ENCODE results near the gene CNDP2.
"Not testable (repeated sequence)": the region's sequence is repeated elsewhere in the genome, so short reads cannot be mapped to it uniquely, and the experiment has no call there.

Gene CNDP2

DNA sequence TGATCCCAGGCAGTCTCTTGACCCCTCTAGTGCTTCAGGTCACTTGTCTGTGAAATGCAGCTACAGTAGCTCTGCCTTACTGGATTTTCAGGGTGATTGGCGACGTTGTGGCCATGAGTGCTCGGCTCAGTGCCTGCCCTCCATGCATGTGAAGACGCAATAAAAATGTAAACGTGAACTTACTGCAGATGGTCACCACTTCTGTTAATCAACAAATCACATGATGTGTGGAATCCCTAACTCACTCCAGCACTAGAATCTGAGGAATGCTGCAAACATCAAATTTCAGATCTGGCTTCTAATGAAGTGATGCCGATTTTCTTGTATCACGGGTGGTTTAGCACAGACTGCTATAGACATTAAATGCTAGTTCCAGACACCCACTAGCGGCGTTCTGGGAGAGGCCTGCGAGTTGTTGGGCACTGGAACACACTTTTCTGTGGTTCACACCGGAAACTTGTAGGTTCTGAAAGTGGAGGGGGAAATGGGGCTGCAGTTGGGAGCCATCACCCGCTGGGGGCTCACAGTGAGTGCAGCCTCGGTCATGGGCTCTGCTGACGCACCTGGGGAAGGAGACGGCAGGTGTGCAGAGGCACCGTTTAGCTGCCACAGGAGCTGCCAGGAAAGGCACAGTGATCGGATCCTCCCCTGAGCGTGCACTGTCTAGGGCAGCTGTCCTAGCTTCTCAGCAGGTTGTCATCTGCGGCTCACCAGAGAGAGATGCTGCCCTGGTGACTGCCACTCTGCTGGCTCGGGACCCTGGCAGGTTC lies 44.7 kb downstream of the CNDP2 start:
- DNase-seq: no peak

DNA sequence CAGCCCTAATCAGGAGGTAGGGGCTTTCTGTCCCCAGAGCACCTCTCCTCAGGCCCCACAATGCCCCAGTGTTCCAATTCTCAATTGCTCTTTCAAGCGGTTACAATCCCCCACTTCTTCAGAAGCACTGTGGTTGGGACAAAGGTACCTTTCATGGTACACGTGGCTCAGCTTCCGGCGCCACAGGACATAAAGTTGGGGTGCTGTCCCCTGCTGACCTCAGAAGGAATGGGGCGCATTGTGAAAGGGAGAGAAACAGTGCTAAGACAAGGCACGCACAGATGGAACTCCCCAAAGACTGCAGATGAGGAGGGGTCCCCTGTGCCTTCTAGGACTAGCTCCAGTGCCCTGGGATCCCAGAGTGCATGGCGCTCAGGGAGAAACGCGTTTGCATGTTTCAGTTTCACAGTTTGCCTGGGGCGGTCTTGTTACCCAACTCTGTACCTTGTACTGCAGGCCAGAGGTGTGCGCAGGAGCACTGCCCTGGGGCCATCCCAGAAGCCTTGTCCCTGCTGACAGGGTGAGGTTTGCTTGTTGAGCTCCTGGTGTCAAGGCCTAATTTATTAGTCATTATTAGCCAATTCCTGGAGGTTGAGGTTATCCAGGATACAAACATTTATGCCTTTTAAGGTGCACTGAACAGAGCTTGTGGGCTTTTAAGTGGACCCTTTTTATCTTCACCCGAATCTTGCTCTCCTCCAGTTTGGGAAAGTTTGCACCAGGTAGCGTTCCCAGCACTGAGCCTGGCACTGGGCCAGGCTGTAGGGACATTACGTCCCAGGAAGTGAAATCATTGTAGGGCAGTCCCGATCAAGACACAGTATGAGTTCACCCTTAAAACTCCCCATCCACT lies 45.8 kb downstream of the CNDP2 start:
- no peak for DNase-seq

DNA sequence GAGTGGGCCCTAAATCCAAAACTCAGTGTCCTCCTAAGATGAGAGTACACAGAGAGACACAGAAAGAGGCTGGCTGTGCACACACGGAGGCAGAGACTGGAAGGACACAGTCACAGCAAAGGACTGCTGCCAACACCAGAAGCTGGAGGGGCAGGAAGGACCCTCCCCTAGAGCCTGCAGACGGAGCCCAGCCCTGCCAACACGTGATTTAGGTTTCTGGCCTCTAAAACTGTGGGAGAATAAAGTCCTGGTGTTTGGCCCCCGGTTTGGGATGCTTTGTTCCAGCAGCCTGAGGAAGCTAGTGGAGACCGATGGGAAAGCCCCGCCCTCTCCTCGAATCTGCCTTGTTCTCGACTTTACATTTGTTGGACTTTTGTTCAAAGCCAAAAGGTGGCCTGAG lies 48.7 kb downstream of the CNDP2 start:
- no peak for DNase-seq

DNA sequence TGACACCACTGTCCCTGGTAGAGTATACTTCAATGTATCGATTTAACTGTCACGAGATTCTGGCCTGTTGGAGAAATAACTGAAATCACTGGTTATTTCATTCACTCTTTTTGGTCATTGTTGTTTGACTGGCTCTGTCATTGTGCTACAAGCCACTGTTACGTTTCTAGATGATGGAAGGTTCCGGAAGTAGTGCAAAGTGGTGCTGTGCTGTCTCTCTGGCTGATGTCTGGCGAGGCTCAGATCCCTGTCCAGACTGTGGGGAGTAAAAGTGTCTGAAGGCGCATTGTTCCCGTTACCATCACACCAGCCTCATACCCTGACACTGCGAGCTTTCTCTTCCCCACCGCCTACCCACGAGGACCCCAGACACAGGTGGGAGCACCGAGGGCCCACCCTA lies 49.8 kb downstream of the CNDP2 start:
- DNase-seq: no peak

DNA sequence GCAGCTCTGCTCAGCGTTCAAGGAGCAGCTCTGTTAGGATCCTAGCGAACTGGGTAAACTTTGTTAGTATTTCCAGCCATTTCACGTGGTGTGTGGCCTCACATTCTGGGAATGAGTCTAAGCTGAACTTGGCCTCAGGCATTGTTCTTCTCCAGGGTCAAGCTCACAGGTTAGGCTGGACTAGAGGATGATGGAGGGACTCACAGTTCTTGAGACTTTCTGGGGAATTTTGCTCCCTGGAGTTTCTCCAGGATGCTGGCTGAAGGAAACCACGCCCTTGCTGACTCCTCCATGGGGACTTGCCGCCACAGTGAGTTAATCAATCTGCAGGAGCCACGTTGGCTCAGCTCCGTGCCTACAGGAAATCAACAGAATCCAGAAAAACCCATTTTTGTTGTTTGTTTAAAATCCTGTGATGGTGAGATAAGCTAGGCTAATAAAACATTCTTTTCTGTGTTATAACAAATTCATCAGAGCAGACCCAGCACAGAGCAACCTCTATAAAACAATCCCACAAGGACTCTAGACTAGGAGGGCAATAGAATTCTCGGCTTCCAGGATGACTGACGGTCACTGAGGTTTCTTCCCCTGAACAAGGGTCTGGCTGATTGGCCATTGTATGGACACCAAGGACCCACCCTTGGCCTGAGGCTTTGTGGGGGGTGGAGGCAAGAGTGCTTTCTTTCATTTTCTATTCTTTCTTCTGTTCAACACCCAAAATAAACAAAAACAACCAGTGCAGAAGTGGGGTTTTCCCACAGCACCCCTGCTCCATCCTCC lies 50.8 kb downstream of the CNDP2 start:
- DNase-seq: no peak

DNA sequence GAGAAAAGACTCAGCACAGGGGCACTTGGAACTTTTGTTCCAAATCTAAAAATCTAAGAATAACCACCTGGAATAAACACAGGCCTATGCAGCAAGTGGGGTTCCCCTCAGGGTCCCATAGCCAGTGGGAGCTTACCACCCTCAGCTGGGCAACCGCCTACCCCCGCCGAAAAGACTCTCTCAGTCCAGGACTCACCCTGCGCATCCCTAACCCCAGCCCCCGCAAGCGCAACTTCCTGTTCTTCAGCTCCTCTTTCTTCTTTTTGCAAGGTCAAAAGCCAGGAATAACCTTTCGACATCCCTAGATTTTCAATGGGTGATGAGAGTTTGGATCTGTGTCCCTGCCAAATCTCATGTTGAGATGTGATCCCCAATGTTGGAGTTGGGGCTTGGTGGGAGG lies 51.7 kb downstream of the CNDP2 start:
- no peak for DNase-seq

DNA sequence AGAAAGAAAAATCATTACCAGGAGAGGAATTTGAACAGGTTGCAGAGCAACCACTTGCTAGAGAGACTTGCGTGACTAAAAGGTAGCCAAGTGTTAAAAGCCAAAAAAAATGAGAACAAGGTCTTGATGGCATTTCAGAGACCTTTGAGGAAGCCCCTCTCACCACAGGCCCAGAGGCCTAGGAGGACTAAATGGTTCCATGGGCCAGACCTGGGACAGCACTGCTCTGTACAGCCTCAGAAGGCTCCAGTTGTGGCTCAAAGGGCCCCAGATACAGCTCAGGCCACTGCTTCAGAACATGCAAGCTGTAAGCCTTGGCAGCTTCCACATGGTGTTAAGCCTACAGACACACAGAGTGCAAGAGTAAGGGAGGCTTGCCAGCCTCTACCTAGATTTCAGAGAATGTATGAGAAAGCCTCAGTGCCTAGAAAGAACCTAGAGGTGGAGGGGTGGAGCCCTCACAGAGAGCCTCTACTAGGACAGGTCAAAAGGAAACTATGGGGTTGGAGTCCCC lies 53.5 kb downstream of the CNDP2 start:
- no peak for DNase-seq

DNA sequence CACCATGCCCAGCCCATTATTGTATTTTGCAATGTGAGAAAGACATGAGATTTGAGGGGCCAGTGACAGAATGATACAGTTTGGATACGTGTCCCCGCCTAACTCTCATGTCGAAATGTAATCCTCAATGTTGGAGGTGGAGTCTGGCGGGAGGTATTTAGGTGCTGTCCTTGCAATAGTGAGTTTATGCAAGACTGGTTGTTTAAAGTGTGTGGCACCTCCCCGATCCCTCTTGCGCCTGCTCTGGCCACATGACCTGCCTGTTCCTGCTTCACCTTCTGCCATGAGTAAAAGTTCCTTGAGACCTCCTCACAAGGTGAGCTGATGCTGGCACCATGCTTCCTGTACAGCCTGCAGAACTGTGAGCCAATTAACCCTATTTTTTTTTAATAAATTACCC lies 54.7 kb downstream of the CNDP2 start:
- no peak for DNase-seq

DNA sequence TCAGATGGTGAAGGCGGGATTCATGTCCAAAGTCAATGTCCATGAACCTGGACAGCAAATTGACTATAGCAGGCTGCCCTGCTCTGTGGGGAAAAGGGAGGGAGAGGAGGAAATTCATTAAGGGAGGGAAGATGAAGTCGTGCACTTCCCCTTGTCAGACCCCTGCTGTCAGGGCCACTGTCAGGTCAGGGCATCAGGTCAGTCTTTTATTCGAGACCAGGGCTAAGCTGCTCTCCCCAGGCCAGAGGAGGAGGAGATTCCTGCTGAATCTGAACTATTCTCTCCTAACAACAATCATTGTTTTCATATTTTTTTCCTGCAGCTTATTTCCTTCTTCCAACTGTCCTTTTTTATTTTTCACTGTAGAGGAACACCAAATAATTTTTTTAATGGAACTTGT lies 55.3 kb downstream of the CNDP2 start:
- DNase-seq: no peak

DNA sequence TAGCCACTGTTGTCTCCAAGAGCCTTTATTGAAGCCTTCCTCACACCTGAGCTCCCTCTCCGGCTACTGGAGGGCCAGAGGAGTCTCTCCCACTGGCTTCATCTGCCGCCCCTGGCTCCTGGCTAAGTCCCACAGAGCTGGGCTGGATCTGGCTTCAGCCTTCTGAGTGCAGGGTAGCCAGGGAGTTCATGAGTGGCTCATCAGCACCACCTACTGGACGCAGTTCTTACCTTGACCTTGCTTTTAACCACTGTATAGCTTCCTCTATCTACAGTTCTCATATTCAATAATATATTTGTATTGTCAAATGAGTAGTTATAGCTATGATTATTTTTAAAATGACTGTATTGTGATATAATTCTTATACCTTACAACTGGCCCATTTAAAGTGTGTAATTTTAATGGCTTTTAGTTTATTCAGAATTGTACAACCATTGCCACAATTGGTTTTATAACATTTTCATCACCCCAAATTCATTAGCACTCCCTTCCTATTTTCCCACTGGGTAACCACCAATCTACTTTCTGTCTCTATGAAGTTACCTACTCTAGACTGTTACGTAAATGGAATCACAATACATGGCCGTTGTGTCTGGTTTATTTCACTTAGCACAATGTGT lies 55.9 kb downstream of the CNDP2 start:
- peak; percentile 74 to 77 for DNase-seq

DNA sequence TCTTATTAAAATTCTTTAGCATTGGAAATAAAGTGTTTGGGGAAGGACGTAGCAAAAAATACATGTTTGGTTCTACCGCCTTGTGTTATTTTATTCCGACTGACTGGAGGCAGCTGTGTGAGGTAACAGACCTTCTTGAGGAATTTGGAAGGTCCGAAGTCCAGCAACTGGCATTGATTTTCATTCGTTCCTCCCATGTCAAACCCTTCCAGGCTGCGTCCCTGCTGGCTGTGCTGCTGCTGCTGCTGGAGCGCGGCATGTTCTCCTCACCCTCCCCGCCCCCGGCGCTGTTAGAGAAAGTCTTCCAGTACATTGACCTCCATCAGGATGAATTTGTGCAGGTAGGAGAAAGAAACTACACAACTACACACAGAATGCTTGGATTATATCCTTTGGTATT lies 60.0 kb downstream of the CNDP2 start:
- DNase-seq: no peak

DNA sequence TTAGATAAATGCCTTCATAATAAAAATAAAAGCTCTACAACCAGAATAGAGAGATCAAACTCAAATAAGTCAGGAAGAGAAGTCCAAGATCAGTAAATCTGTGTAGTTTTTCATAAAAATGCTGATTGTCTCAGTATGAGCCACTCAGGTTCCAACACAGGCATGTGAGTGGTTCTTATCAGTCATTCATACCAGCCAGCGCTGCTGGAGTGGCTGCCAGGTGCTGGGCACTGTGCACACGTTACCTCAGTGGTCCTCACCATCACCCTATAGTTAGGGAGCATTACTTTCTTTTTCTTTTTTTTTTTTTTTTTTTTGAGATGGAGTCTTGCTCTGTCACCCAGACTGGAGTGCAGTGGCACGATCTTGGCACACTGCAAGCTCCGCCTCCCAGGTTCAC lies 61.9 kb downstream of the CNDP2 start:
- DNase-seq: no peak

DNA sequence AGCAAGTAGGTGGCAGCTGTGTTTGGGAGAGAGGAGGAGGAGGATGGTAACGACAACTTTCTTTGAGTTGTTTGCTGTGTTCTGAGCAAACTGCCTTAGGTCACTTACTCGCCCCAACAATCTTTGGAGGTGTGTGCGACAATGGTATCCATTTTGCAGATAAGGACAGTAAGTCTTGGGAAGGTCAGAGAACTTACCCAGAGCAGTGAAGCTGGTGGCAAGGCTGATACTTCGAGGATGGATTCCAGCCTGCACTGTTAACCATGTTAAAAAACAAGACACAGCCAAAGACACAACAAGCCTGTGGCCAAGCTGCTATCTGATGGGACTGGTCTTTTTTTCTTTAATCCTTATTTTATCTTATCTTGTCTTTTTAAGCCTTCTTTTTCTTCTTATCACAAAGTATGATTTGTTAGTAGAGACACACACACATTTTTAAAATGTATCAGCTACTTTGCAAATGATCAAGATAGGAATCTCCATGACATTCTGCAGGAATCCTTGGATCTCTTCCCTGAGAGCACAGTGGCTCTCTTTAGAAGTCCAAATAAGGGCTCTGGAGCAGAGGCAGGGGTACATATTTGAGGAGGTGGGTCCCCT lies 66.1 kb downstream of the CNDP2 start:
- no peak for DNase-seq

DNA sequence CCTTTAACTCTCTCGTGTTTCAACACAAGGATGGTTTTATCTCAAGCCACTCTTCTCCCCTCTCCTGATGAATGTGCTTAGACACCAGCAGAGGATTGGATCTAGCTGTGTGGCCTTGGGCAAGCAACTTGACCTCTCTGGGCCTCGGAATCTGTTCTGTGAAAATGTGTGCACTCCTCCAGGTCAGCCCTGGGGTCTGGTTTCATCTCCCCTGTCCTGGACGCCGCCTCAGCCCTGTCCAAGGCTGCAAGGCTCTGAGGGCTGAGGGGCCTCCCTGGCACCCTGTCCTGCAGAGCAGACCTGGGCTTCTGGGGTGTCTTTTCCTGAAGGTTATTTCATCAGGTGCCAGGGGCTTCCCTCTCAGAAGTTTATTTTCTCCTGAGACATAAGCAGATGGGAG lies 66.6 kb downstream of the CNDP2 start:
- no peak for DNase-seq

DNA sequence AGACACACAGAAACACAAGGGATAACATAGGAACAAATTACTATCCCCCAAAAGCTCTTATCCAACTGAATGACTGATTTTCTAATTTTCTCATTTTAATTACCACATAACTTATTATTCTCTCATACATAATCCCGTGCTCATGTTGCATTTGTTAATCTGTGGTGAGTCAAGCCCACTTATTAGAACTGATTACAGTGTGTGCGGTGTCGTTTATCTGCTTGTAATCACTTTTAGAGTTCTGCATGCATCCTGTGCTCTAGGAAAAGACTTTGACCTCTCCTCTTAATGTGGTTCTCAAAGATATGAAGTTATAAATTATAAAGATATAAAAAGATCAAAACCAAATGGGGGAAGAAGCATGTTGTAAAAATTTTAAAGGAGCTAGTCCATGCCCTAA lies 67.8 kb downstream of the CNDP2 start:
- DNase-seq: no peak

DNA sequence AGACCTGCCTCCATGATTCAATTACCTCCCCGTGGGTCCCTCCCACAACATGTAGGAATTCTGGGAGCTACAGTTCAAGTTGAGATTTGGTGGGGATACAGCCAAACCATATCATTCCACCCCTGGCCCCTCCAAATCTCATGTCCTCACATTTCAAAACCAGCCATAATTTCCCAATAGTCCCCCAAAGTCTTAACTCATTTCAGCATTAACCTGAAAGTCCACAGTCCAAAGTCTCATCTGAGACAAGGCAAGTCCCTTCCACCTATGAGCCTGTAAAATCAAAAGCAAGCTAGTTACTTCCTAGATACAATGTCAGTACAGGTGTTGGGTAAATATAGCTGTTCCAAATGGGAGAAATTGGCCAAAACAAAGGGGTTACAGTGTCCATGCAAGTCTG lies 69.0 kb downstream of the CNDP2 start:
- not testable (repeated sequence) for DNase-seq

DNA sequence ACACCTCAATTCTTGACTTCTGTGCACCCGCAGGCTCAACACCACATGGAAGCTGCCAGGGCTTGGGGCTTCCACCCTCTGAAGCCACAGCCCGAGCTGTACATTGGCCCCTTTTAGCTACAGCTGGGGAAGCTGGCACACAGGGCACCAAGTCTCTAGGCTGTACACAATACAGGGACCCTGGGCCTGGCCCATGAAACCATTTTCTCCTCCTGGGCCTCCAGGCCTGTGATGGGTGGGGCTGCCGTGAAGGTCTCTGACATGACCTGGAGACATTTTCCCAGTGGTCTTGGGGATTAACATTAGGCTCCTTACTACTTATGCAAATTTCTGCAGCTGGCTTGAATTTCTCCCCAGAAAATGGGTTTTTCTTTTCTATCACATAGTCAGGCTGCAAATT lies 69.8 kb downstream of the CNDP2 start:
- DNase-seq: not testable (repeated sequence)

DNA sequence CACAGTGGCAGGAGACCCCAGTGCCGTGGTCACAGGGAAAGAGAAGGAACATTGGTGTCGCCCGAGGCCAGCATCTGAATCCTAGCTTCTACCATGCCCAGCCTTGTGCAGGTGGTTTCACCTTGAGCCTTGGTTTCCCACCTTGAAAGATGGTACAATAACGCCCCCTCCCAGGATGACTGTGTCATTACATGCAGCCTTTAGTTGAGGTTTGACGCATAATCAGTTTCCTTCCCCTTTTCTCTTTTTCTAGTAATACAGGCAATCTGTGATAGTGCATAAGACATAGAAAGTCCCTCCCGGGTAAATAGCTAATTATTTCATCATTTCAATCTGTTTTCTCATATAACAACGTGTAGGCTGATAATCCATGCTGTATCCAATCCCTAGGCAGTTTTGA lies 71.7 kb downstream of the CNDP2 start:
- no peak for DNase-seq

DNA sequence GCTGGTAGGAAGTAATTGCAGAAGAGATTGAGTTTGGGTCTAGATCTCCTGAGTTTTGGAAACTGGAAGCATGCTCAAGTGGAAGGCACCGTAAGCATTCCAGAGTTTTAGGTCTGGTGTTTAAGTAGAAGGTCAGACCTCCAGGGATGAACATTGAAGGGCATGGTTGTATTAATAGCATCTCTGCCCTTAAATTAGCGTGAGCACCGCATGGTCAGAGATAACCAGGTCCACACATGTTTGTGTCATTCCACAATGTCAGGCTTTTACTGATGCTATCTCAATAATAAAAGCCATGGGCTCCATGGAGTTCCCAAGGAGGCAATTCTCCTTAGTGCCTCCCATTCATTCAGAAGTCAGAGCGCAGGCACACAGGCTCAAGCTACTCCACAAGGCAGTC lies 73.2 kb downstream of the CNDP2 start:
- DNase-seq: no peak

DNA sequence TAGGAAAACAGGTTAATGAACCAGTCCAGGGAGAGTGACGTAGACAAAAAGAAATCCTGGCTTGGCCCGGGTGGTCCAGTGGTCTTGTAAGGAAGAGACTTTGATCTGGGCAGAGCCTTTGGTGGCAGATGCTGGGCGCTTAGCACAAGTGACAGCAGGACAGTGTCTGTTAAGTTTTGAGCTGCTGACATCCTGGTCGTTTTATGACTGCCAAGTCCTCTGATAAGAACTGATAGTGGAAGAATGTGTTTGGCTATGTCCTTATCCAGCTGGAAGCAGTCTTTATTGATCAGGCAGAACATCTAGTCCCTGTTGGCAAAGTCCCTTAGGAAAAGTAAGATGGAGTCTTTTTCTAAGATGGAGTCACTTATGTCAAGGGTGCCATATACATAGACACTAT lies 74.1 kb downstream of the CNDP2 start:
- DNase-seq: no peak

DNA sequence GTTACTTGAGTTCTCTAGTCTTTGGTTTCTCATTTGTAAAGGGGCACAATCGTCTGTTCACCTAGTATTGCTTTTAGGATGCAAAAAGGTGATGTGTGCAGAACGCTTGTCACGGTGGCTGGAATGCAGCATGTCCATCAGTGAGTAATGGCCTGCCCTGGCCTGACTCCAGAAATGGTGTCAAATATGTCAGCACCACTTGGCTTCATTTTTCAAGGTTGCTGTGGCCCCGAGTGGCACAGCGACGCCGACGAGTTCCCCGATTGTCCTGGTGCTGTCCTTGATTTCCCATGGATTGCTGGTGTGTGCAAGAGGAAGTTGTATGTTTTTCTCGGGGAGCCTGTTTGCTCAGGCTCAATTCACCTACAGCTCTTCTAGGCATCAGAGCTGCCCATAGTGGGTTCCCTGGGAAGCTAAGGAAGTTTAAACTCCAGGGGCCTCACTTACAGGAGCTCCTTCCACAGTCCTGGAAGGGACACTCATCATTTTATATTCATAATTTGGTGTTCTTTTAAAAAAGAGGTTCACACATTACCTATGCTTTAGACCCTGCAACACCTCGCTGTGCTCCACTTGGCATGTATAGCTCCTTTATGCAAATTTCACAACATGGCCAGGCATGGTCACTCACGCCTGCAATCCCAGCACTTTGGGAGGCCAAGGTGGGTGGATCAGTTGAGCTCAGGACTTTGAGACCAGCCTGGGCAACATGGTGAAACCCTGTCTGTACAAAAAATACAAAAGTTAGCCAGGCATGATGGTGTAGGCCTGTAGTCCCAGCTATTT lies 75.9 kb downstream of the CNDP2 start:
- DNase-seq: no peak

DNA sequence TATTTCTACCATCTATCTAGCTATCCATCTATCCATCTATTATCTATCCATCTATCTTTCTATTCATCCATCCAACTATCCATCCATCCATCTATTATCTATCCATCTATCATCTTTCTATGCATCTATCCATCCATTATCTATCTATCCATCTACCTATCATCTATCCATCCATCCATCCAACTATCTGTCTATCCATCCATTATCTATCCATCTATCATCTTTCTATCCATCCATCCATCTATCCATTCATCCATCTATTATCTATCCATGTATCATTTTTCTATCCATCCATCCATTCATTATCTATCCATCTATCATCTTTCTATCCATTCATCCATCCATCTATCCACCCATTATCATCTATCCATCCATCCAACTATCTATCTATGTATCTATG lies 76.9 kb downstream of the CNDP2 start:
- DNase-seq: no peak

Data from CD4-positive, alpha-beta T cell treated with Interferon alpha-2 for 1 hour (primary cell).